ENCODE measurements around the gene MTREX.

The MTREX gene

GRCh38 chr5:55286411-55286933 is 21.3 kb upstream of the MTREX start:
- TF ChIP-seq CEBPB (IDR thresholded peaks at IDR 0.05) (no peak), EGR1 (IDR thresholded peaks at IDR 0.05) (no peak), FOXM1 (IDR thresholded peaks at IDR 0.05; ENCODE audit: borderline replicate concordance, low read depth) (no peak), CREB1 (IDR thresholded peaks at IDR 0.05; ENCODE audit: low read depth) (no peak), TCF12 (IDR thresholded peaks at IDR 0.05; ENCODE audit: low read depth) (no peak), NFIC (IDR thresholded peaks at IDR 0.05) (no peak), MAX (IDR thresholded peaks at IDR 0.05) (no peak)

GRCh38 chr5:55289808-55290207 is 18.0 kb upstream of the MTREX start:
- no peak for TF ChIP-seq CEBPB (IDR thresholded peaks at IDR 0.05)

- TF ChIP-seq RAD21 (IDR thresholded peaks at IDR 0.05; ENCODE audit: low read depth): no peak
- no peak for TF ChIP-seq TAF1 (IDR thresholded peaks at IDR 0.05; ENCODE audit: low read depth)
- TF ChIP-seq ZBTB7A (IDR thresholded peaks at IDR 0.05; ENCODE audit: low read depth): no peak
- no peak for TF ChIP-seq REST (IDR thresholded peaks at IDR 0.05; ENCODE audit: low read depth)
- TF ChIP-seq FOXM1 (IDR thresholded peaks at IDR 0.05; ENCODE audit: borderline replicate concordance, low read depth): no peak
- no peak for TF ChIP-seq EGR1 (IDR thresholded peaks at IDR 0.05)
- no peak for TF ChIP-seq MAX (IDR thresholded peaks at IDR 0.05)
- TF ChIP-seq NFIC (IDR thresholded peaks at IDR 0.05): no peak
- TF ChIP-seq YY1 (IDR thresholded peaks at IDR 0.05; ENCODE audit: low read depth): no peak
Observed at GRCh38 chr5:55290991-55291390, 16.8 kb upstream of the MTREX start.

- TF ChIP-seq CEBPB (IDR thresholded peaks at IDR 0.05): no peak
- no peak for TF ChIP-seq NFIC (IDR thresholded peaks at IDR 0.05)
- TF ChIP-seq ZBTB7A (IDR thresholded peaks at IDR 0.05; ENCODE audit: low read depth): no peak
- TF ChIP-seq TEAD4 (IDR thresholded peaks at IDR 0.05): no peak
- no peak for TF ChIP-seq TCF12 (IDR thresholded peaks at IDR 0.05; ENCODE audit: low read depth)
- TF ChIP-seq REST (IDR thresholded peaks at IDR 0.05; ENCODE audit: low read depth): no peak
- no peak for TF ChIP-seq MAX (IDR thresholded peaks at IDR 0.05)
- TF ChIP-seq RAD21 (IDR thresholded peaks at IDR 0.05; ENCODE audit: low read depth): no peak
- TF ChIP-seq EP300 (IDR thresholded peaks at IDR 0.05; ENCODE audit: borderline replicate concordance): no peak
- no peak for TF ChIP-seq FOXM1 (IDR thresholded peaks at IDR 0.05; ENCODE audit: borderline replicate concordance, low read depth)
- no peak for TF ChIP-seq CREB1 (IDR thresholded peaks at IDR 0.05; ENCODE audit: low read depth)
- TF ChIP-seq TAF1 (IDR thresholded peaks at IDR 0.05; ENCODE audit: low read depth): no peak
- no peak for TF ChIP-seq YY1 (IDR thresholded peaks at IDR 0.05; ENCODE audit: low read depth)
- no peak for TF ChIP-seq USF1 (IDR thresholded peaks at IDR 0.05)
- no peak for TF ChIP-seq EGR1 (IDR thresholded peaks at IDR 0.05)
Observed at GRCh38 chr5:55294935-55295334, 12.9 kb upstream of the MTREX start.

- no peak for TF ChIP-seq REST (IDR thresholded peaks at IDR 0.05; ENCODE audit: low read depth)
- TF ChIP-seq TEAD4 (IDR thresholded peaks at IDR 0.05): no peak
- TF ChIP-seq EGR1 (IDR thresholded peaks at IDR 0.05): no peak
- TF ChIP-seq CEBPB (IDR thresholded peaks at IDR 0.05): no peak
- TF ChIP-seq TCF12 (IDR thresholded peaks at IDR 0.05; ENCODE audit: low read depth): no peak
- no peak for TF ChIP-seq TAF1 (IDR thresholded peaks at IDR 0.05; ENCODE audit: low read depth)
- no peak for TF ChIP-seq MAX (IDR thresholded peaks at IDR 0.05)
- no peak for TF ChIP-seq YY1 (IDR thresholded peaks at IDR 0.05; ENCODE audit: low read depth)
- no peak for TF ChIP-seq EP300 (IDR thresholded peaks at IDR 0.05; ENCODE audit: borderline replicate concordance)
- no peak for TF ChIP-seq ZBTB7A (IDR thresholded peaks at IDR 0.05; ENCODE audit: low read depth)
Observed at GRCh38 chr5:55300890-55301289, 6.9 kb upstream of the MTREX start.
